ENCODE results near the gene UBR3. TPM values are rescaled to one million over a fixed set of nuclear protein-coding genes. Genes with fewer than 3 reads are reported as not detected.

The UBR3 gene
- total and polyA plus RNA-seq, 8 donors = 4.8 to 151 (median 37.3) TPM

DNA sequence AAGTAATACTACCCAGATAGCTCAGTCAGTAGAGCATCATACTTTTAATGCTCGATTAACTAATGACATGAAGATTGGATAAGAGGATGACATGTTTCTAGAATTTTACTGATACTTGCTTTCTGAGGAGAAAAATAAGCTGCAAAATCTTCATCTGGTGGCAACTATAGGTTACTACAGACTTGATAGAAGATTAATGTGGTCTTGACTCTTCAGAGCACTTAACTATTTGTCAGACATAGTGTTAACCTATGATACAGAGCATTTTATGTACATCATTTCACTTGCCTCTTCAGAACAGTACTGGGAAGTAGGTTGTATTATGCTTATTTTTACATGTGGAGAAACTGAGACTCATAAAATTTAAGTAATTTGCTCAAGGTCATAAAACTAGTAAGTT lies 83.9 kb downstream of the UBR3 start:
- no peak overlapping the region for H3K4me3 ChIP-seq
- TF ChIP-seq EP300 (IDR thresholded peaks at IDR 0.05) (no peak), CTCF (IDR thresholded peaks at IDR 0.05) (no peak)
- 94 to 98% (median 94%) methylated on average over 1 of the region's 1 CpG for WGBS, 5 donors

DNA sequence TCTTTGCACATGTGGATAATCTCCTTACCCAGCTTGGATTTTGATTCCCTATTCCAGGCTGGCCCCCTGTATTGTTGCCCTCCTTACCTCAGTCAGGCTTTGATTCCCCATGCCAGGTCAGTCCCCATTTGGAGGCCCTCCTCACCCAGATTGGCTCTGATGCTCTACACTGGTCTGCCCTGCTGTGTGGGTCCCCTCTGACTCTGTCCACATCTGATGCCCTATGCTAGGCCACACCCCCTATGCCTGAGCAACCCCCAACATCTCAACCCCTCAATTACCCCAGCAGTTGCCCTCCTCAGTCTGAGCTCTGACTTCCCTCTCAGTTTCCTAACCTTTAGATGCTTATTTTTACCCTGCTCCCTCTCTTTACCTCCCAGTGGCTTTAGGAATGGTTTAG lies 89.4 kb downstream of the UBR3 start:
- Histone ChIP-seq H3K4me3 (no peak overlapping the region), H3K36me3 (peaks cover 4 to 49% (median 41%) of the 10 kb centered on the region in 4 donors), H3K4me1 (no peaks in the 10 kb centered on the region), H3K9me3 (no peaks in the 10 kb centered on the region), H3K27me3 (no peaks in the 10 kb centered on the region), H3K27ac (no peak overlapping the region)
- no peak for DNase-seq
- intact Hi-C loops (cut with DNase I; ENCODE audit: low total_unique reads) = no loop called here
- TF ChIP-seq EP300 (IDR thresholded peaks at IDR 0.05) (no peak), POLR2AphosphoS5 (IDR thresholded peaks at IDR 0.05) (no peak), POLR2A (IDR thresholded peaks at IDR 0.05) (no peak), CTCF (IDR thresholded peaks at IDR 0.05) (no peak)

More for the DNA sequence above, 83.9 kb downstream of the UBR3 start:
- no peaks in the 10 kb centered on the region for H3K27me3 ChIP-seq
- no peaks in the 10 kb centered on the region for H3K4me1 ChIP-seq
- H3K27ac ChIP-seq = no peak overlapping the region
- intact Hi-C loops (cut with DNase I; ENCODE audit: low total_unique reads) = no loop called here
- peaks cover 11 to 45% (median 37%) of the 10 kb centered on the region in 4 donors for H3K36me3 ChIP-seq
- no peaks in the 10 kb centered on the region for H3K9me3 ChIP-seq
- DNase-seq = no peak

GRCh38 chr2:169923977-169924376 lies 96.7 kb downstream of the UBR3 start:
- intact Hi-C loops (cut with DNase I; ENCODE audit: low total_unique reads) = no loop called here
- Histone ChIP-seq H3K27ac (no peak overlapping the region), H3K27me3 (no peaks in the 10 kb centered on the region), H3K4me1 (no peaks in the 10 kb centered on the region), H3K36me3 (peaks cover 4 to 39% (median 30%) of the 10 kb centered on the region in 4 donors), H3K4me3 (no peak overlapping the region), H3K9me3 (no peaks in the 10 kb centered on the region)
- TF ChIP-seq POLR2AphosphoS5 (IDR thresholded peaks at IDR 0.05) (no peak), CTCF (IDR thresholded peaks at IDR 0.05) (no peak), POLR2A (IDR thresholded peaks at IDR 0.05) (no peak), EP300 (IDR thresholded peaks at IDR 0.05) (no peak)
- no peak for DNase-seq

- H3K4me3 ChIP-seq = no peak overlapping the region
- H3K9me3 ChIP-seq = no peaks in the 10 kb centered on the region
- H3K27me3 ChIP-seq = no peaks in the 10 kb centered on the region
- H3K4me1 ChIP-seq = no peaks in the 10 kb centered on the region
- TF ChIP-seq CTCF (IDR thresholded peaks at IDR 0.05) (no peak), POLR2AphosphoS5 (IDR thresholded peaks at IDR 0.05) (no peak), POLR2A (IDR thresholded peaks at IDR 0.05) (no peak), EP300 (IDR thresholded peaks at IDR 0.05) (no peak)
- peaks cover 4 to 48% (median 36%) of the 10 kb centered on the region in 4 donors for H3K36me3 ChIP-seq
- intact Hi-C loops (cut with DNase I; ENCODE audit: low total_unique reads) = loop anchor here (5.0 kb wide), 1 partner anchor 99 kb away; the partner anchor contains the start of gene UBR3
- no peak overlapping the region for H3K27ac ChIP-seq
- no peak for DNase-seq
- WGBS, 5 donors = 84 to 96% (median 94%) methylated on average over 2 of the region's 2 CpGs
These were observed 98.7 kb downstream of the UBR3 start for GRCh38 chr2:169925968-169926367.
